Anterior cingulate cortex (tissue), 58 donors: Measurements from ENCODE around the gene BAZ2A.
"Not testable (repeated sequence)": the region's sequence is repeated elsewhere in the genome, so short reads cannot be mapped to it uniquely, and the experiment has no call there.

Experiments
- DNase-seq, 58 donors: peaks; one replicate each; lab custom pipeline; 2025; lab: John Stamatoyannopoulos, UW

The BAZ2A gene

DNA sequence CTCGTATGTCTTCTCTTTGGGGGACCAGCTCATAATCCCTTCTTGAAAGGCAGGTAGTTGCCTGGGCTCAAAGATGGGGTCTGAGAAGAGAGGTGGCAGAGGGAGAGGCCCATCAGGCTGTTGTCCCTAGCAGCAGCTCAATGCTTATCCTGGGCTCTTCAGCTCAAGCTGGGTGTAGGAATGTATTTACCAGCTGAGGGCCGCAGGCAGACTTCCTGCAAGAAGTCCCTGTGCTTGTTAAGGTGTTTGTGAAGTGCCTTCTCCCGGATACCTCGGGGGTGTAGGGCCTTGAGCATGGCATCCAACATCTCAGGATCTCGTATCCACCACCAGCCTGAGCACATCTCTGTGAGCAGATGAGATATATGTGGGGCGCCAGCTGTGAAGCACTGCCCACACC lies 29.4 kb downstream of the BAZ2A start:
- DNase-seq, result no peak

DNA sequence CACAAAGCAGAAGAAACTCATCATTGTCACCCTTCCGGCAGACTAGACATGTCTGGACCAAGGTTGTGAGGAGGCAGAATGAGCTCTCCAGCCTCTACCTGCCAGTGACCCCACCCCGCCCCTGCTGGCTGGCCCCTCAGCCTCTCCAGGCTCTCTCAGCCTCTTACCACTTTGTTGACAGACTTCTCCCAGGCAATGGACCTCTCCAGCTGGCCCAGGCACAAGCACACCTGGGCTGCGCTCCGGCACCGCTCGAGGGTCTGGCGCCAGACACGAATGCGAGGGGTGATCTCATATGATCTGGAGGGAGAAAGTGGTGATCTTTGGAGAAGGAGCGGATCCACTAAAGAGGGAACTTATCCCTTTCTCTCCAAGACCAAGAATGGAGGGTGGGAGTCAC lies 30.3 kb downstream of the BAZ2A start:
- no peak for DNase-seq

DNA sequence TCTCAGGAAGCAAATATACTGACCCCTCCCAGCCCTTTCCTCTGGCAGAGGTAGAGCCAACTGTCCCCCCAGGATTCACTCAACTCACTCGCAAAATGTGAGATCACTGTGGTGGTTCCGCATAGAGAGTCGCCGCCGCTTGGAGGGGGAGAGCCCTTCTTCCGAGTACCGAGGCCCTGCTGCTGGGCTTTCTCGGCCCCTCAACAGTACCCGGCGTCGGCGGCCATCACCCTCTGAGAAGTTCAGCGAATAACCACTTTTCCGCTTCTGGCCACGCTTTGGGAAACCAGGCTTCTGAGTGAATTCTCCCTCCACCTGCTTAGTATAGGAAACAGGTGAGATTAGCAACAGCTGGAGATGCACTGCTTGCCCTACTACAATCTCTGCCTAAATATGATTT lies 31.1 kb downstream of the BAZ2A start:
- no peak for DNase-seq

DNA sequence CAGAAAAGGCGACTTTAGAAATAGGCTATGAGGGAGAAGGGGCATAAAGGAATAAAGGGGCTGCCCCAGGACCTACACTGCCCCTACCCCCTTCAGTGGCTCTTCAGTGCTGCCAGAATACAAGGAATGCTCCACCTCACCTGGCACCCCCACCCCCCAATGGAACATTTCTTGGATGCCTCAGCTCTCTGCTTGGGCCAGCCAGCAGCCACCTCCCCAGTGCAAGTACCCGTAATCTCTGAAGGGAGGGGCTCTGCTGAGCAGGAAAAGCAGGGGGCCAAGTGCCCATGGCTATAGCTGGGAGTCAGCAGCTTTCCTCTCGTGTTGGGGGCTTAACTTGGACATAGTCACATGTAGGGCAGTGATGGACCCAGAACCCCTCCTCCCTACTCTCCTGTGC lies 33.3 kb downstream of the BAZ2A start:
- DNase-seq, result no peak

DNA sequence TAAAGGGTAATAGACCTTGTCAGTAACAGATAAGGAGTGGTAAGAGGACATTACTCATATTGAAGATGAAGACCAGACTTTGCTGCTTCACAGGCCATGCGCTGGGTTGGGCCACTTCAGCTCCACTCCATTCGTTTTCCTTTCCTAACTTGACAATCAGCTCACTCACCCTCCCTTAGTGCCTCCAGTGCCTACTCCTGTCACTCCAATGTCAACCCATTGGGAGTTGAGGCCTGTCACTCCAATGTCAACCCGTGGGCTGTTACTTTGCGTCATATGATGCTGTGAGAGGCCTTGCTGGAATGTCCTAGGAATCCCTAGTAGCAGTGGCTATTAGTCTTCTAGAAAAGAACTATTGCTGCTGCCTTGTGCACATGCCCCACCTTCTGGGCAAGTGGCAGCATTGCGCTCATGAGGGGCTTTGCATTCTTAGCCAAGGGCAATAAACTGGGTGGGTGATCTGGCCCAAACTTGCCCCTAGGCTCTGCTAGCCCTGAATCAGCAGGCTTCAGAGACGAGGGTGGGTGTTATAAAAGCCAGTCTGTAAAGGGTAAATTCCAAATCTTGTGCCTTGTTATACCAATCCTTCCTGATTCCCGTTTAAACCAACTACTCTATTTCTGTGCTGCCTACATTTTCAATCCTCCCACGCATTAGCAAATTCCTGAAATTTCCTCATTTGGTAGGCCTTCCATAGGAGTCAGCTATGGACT lies 36.1 kb downstream of the BAZ2A start:
- peak in 42 of 58 donors; percentile 1 to 61 (median 22) for DNase-seq

DNA sequence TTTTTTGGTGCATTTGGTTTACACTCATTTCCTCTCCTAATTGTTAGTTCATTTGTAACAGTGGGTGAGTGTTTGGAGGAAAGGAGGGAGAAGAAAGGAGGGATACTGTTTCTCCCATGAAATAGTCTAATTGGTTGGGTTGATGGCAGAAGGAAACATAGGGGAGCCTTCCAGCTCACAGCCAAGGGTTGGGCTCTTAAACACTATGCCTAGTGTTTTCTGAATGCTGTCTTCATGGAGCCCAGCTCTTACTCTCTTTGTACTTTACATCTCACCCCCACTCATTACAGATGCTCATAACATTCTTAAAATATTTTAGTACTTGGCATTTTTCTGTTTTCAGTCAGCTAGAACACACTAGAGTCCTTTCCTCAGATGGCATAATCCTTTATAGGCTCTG lies 38.2 kb downstream of the BAZ2A start:
- peak in 2 of 58 donors; percentile 7 to 36 for DNase-seq

DNA sequence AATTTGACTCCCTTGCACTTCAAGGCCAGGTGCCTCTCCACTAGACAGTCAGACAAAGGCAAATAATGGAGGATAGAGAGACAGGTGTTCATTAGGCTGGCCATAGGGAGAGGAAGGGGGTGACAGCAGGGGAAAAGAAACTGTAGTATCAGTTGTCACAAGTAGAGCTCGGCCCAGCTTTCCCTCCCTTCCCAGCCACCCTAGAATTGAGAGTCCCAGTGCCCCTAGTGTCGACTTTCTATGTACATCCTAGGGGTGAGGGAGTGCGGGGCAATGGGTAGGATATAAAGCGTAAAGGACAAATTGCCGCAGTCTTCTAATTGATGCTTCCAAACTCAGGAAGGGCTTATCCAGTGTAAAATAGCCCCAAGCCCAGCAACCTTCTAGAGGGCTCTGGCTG lies 39.0 kb downstream of the BAZ2A start:
- DNase-seq, result no peak

DNA sequence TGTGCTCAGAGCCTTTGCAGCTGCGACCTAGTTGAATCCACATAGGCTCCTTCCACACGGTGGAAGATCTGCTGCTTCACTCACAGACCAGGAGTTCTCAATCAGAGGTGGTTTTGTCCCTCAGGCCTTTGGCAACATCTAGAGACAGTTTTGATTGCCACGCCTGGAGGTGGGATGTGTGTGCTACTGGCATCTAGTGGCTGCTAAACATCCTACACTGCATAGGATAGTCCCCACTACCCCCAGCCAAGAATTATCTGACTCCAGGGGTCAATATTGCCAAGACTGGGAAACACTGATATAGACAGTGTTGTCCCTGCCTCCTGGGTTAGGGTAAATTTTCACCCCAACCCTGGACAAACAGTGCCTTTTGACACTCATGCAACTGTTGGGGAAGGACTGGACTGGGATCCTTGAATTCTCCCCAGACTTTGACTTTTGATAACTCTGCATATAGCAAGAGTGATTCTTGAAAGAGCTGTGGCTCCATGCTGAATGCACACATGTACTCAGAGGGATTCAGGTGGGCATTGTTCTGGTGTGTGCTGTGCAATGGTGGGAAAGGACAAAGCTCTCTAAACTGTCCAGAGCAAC lies 39.8 kb downstream of the BAZ2A start:
- DNase-seq, result no peak

DNA sequence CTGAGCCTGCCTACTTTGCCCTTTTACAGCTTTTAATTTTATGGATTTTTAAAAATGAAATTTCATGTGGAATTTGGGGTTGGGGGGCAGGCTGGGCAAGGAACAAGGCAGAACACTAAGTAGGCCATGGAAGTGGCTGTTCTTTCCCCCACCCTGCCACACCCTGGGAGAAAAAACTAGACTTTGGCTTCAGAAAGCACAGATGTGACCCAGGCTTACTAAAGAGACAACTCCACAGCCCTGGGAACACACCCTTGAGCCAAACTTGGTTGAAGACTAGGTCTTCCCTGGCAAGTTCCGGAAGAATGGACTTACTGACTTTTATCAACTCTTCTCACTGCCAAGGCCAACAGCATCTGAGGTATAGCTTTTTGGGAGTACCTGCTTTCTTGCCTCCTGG lies 40.3 kb downstream of the BAZ2A start:
- no peak for DNase-seq

DNA sequence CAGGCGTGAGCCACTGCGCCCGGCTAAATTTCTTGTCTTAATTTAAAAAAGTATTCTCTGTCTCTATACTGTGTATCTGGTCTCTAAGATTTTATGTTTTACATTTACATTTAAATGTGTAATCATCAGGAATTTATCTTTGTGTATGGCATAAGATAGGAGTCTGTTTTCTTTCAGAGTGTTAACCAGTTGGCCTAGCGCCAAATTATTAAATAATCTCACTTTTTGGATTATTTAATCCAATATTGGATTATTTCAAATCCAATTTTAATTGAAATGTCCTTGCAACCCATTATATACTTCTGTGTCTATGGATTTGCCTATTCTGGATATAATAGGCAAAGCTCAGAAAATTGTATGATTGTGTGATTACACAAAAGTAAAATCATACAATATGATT lies 45.0 kb downstream of the BAZ2A start:
- DNase-seq, result no peak

DNA sequence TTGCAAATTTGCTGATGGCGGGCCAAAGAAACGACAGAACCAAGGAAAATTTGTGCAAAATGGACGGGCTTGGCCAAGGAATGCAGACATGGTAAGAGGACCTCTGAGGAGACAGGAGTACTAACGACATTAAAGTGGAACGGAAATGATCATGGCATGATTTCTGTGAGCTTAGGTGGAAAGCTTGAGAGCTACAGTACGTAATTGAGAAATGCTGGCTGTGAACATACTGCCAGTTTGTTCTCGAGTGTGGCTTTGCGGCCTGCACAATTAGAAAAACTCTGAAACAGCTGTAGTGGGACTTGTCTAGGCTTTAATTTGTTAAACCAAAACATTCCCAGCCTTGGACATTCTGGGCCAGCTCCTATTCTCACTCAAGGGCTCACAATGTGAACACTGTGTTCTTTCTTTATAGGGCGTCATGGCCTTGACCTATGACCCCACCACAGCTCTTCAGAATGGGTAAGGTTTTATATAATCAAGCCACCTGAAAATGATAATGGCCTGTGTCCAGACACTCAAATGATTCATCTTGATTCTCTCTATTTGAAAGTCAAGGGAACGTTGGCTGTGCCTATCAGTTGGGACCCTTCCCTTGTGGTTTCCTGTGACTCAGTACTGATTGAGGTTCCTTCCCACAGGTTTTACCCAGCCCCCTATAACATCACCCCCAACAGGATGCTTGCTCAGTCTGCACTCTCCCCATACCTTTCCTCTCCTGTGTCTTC lies 48.5 kb downstream of the BAZ2A start:
- DNase-seq, result no peak

DNA sequence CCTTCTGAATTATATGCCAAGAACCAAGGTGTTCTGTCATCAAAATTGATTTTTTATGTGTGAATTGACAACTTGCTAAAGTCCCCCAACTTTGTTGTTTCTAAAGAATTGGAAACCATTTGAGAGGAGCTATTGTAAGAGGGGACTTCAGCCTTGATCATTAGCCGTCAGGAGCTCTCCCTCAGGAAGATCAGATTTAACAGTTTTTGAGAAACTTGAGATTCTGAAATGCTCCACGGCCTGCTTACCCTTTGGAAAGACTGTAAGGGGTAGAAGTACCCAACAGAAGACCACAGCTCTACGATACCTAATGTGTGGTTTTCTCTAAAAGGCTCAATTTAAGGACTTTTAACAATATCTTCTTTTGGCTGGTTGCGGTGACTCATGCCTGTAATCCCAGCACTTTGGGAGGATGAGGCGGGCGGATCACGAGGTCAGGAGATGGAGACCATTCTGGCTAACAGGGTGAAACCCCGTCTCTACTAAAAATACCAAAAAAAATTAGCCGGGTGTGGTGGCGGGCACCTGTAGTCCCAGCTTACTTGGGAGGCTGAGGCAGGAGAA lies 51.1 kb downstream of the BAZ2A start:
- DNase-seq, result no peak

DNA sequence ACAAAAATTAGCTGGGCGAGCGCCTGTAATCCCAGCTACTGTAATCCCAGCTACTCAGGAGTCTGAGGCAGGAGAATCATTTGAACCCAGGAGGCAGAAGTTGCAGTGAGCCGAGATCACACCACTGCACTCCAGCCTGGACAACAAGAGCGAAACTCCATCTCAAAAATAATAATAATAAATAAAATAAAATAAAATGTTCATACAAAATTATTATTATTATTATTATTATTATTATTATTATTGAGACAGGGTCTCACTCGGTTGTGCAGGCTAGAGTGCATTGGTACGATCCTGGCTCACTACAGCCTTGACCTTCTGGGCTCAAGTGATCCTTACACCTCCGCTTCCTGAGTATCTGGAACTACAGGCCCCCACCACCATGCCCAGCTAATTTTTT lies 52.9 kb downstream of the BAZ2A start:
- not testable (repeated sequence) for DNase-seq

DNA sequence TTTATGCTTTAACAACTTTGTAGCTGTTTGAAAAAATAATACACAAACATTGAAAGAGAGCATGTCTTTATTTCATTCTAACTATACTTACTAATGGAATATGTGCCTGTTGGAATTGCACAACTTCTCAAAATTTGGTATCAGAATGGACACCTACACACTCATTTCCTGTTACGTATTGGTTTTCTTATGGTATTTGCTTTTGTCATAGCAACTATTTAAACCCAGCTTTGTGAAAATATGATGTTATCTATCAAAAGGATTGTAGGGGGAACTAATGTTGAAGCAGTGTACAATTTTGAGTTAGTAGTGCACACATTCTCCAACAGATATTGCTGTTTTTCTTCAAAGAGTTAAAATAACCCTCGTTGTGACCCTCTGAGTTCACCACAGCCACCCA lies 55.9 kb downstream of the BAZ2A start:
- DNase-seq, result no peak

DNA sequence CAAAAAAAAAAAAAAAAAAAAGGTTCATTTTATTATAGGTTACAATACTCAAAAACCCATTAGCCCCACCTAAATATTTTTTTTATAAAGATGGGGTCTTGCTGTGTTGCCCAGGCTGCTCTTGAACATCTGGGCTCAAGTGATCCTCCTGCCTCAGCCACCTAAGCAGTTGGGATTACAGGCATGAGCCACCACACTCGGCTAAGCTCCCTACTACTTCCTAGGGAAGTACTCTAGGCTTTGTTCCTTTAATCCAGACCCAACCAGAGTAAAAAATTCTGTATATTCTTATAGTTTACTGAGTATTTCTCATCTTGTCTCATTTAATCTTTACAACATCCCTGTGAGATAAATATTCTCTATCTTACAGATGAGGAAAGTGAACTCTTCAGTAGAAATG lies 57.8 kb downstream of the BAZ2A start:
- no peak for DNase-seq

DNA sequence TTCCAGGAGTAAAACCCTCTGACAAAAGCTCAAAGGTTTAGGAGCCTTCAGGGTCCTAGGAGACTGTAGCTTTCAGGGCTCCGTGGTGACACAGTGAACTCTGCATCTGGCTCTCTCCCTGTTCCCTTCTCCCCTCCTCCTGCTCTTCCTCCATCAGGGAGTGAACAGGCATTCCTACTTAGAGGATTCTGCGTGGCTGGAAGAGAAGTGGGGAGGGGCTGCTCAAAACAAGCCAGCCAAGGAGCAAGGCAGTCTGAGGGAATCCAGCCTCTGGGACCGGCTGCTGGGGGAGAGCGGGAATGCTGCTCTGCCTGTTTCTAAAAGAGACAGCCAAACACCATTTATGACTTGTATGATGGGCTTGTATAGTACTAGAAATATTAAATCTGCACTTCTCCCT lies 59.0 kb downstream of the BAZ2A start:
- DNase-seq, result no peak

DNA sequence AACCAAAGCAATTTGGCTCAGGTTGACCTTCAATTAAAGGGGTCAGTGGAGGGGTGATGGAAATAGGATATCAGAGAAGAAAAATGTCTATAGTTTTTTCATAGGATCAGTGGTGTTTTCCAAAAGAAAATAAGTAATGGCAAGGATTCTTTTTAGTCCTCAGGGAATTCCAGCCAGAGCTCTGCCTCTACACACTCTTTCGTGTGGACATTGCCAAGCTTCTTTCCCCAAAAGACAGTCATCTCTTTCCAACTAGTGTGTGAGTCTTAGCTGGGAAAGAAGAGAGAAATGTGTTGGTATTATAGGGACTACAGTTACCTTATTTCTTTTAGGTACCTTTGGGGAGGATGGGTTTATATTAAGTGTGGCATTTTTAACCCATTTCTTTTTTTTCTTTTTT lies 62.0 kb downstream of the BAZ2A start:
- DNase-seq, result no peak

DNA sequence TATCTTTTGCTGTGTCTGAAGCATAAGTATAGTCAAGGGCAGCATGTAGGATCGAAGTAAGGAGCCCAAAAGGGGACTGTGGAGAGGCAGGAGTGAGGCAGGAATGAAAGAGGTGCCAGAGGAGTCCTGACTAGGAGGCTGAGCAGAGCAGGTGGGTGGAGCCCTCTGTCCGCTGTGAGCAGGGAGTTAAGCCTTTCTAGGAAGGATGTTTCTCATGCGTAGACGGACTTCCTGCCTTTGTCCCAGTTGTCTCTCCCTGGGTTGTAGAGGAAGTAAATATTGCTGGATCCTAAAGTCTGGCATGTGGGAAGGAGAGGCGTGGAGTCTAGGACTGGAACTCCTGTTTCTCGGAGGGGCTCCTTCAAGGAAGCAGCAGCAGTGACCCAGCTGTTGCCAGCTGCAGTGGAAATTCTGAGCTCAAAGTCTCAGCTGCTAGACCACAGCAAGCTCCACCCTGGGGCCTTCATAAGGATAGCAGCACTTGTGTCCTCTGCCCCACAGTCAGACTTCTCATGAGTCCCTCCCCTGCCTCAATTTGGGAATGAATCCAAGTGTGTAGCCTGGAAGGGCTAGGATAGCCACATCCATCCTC lies 64.5 kb downstream of the BAZ2A start:
- peak in 1 of 58 donors; percentile 4 for DNase-seq

DNA sequence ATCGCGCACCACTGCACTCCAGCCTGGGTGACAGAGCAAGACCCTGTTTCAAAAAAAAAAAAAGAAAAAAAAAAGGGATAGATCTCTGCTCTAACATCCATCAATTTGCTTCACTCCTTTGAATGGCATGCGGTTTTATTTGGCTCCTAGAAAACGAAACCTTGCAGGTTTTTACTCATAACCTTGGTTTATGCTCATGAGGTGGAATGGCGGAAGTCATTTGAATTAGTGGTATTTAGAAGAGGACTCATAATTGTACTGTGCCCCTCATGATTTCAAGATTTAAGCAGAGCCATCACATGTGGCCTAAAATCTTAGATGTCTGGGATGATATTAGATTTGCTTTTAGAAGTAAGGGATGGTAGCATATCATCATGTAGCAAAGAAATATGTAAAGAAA lies 79.1 kb downstream of the BAZ2A start:
- no peak for DNase-seq

DNA sequence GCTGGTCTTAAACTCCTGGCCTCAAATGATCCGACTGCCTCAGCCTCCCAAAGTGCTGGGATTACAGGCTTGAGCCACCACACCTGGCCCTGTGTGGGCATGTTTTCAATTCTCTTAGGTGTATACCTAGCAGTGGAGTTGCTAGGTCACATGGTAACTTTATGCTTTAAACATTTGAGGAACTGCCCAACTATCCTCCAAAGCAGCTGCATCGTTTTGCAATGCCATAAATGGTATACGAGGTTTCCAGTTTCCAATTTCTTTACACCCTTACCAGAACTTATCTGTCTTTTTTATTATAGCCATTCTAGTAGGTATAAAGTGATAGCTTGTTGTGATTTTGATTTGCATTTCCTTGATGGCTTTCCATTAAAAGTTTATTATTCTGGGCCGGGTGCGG lies 83.4 kb downstream of the BAZ2A start:
- DNase-seq, result no peak
